Fibroblast of the conjunctiva (primary cell): ENCODE results near the gene PFN1.

Experiments used
- DNase-seq: peaks from one replicate; pipeline ENCODE4 v3.0.0-alpha.2; 2010; ENCODE audit warnings: low read depth

The PFN1 gene

GRCh38 chr17:4896332-4897197 is 51.8 kb downstream of the PFN1 start:
- DNase-seq, result no peak

- no peak for DNase-seq
Observed at GRCh38 chr17:4895657-4896331, 52.5 kb downstream of the PFN1 start.
